ENCODE measurements around the gene IL2RA.
"Not testable (repeated sequence)": the region's sequence is repeated elsewhere in the genome, so short reads cannot be mapped to it uniquely, and the experiment has no call there.

The IL2RA gene

GRCh38 chr10:6062101-6062771, at the start of gene IL2RA:
TSS of gene IL2RA (minus strand) at chr10:6062367. CDS start at chr10:6062151, 216 bp downstream.
- no peak within 1 kb of the TSS for H3K4me3 Mint-ChIP-seq
- no peaks in the 10 kb centered on the region for H3K9me3 Mint-ChIP-seq
- peaks cover 21% of the 10 kb centered on the region for H3K27me3 Mint-ChIP-seq (ENCODE audit: low read depth)
- H3K4me1 Mint-ChIP-seq, result no peaks in the 10 kb centered on the region
- H3K27ac Mint-ChIP-seq, result no peak within 1 kb of the TSS
- no peaks in the 10 kb centered on the region for H3K36me3 Mint-ChIP-seq (ENCODE audit: low read depth)
- no peak for TF ChIP-seq CTCF (IDR thresholded peaks at IDR 0.05; ENCODE audit: unreplicated experiment in 3 of 3)

- Mint-ChIP-seq H3K27me3 (ENCODE audit: low read depth) (no peaks in the 10 kb centered on the region), H3K4me1 (peaks cover 17% of the 10 kb centered on the region), H3K27ac (no peak overlapping the region), H3K36me3 (ENCODE audit: low read depth) (peaks cover 80% of the 10 kb centered on the region), H3K4me3 (no peak overlapping the region), H3K9me3 (no peaks in the 10 kb centered on the region)
- no peak for TF ChIP-seq CTCF (IDR thresholded peaks at IDR 0.05; ENCODE audit: unreplicated experiment in 3 of 3)
These were observed 48.0 kb upstream of the IL2RA start for GRCh38 chr10:6110136-6110535.

GRCh38 chr10:6109444-6109775, 47.2 kb upstream of the IL2RA start:
- H3K4me3 Mint-ChIP-seq, result no peak overlapping the region

GRCh38 chr10:6108631-6109443, 46.7 kb upstream of the IL2RA start:
- H3K27me3 Mint-ChIP-seq (ENCODE audit: low read depth), result no peaks in the 10 kb centered on the region
- peak; percentile 73 to 77 (median 74) for TF ChIP-seq CTCF (IDR thresholded peaks at IDR 0.05; ENCODE audit: unreplicated experiment in 3 of 3)
- peaks cover 77% of the 10 kb centered on the region for H3K36me3 Mint-ChIP-seq (ENCODE audit: low read depth)
- H3K4me1 Mint-ChIP-seq, result peaks cover 10% of the 10 kb centered on the region
- no peak overlapping the region for H3K27ac Mint-ChIP-seq
- H3K4me3 Mint-ChIP-seq, result no peak overlapping the region
- no peaks in the 10 kb centered on the region for H3K9me3 Mint-ChIP-seq

More at GRCh38 chr10:6109444-6109775, 47.2 kb upstream of the IL2RA start:
- Mint-ChIP-seq H3K36me3 (ENCODE audit: low read depth) (peaks cover 77% of the 10 kb centered on the region), H3K9me3 (no peaks in the 10 kb centered on the region), H3K27me3 (ENCODE audit: low read depth) (no peaks in the 10 kb centered on the region), H3K4me1 (peaks cover 13% of the 10 kb centered on the region), H3K27ac (no peak overlapping the region)
- no peak for TF ChIP-seq CTCF (IDR thresholded peaks at IDR 0.05; ENCODE audit: unreplicated experiment in 3 of 3)

GRCh38 chr10:6108072-6108471, 45.9 kb upstream of the IL2RA start:
- Mint-ChIP-seq H3K27me3 (ENCODE audit: low read depth) (no peaks in the 10 kb centered on the region), H3K9me3 (no peaks in the 10 kb centered on the region), H3K36me3 (ENCODE audit: low read depth) (peaks cover 74% of the 10 kb centered on the region), H3K4me3 (no peak overlapping the region), H3K4me1 (peaks cover 10% of the 10 kb centered on the region), H3K27ac (no peak overlapping the region)
- TF ChIP-seq CTCF (IDR thresholded peaks at IDR 0.05; ENCODE audit: unreplicated experiment in 3 of 3), result no peak

- H3K4me1 Mint-ChIP-seq; H3K27me3 Mint-ChIP-seq (ENCODE audit: low read depth); H3K9me3 Mint-ChIP-seq: not testable (repeated sequence)
These were observed 45.4 kb upstream of the IL2RA start for GRCh38 chr10:6107616-6108015.

More at GRCh38 chr10:6107616-6108015, 45.4 kb upstream of the IL2RA start:
- H3K4me3 Mint-ChIP-seq, H3K27ac Mint-ChIP-seq: not testable (repeated sequence)
- peaks cover 74% of the 10 kb centered on the region for H3K36me3 Mint-ChIP-seq (ENCODE audit: low read depth)
